K562 (cell line): ENCODE results near the gene CCDC97. TPM values are rescaled to one million over a fixed set of nuclear protein-coding genes. Genes with fewer than 3 reads are reported as not detected.

Experiments
- FIP1L1 ChIP-seq: fragments of 200-400 bp; formaldehyde crosslinking; IDR thresholded peaks from 2 replicates; pipeline ENCODE4 v1.6.1; 2018; ENCODE audit warnings: mild to moderate bottlenecking, low read depth, low read length; ENCODE audit not compliant: poor library complexity, severe bottlenecking
- HLTF ChIP-seq: fragments of 450-650 bp; IDR thresholded peaks from 2 replicates; pipeline ENCODE4 v1.6.1; 2016
- NR4A1 ChIP-seq, 2 experiments: fragments of 250-450 bp in 1 of 2; fragments of 450-650 bp in 1 of 2; sonication (Bioruptor Pico) in 1 of 2; IDR thresholded peaks; 2 replicates each; pipeline versions ENCODE4 v1.4.0 to v1.6.1; 2016 to 2020; ENCODE audit warnings: mild to moderate bottlenecking in 2 of 2, missing compliant biosample characterization in 1 of 2, missing genetic modification characterization in 1 of 2, moderate library complexity in 1 of 2
- RBFOX2 ChIP-seq: fragments of 200-400 bp; formaldehyde crosslinking; IDR thresholded peaks from 2 replicates; pipeline ENCODE4 v1.6.1; 2017; ENCODE audit warnings: low read depth, mild to moderate bottlenecking, low read length, moderate library complexity
- ZNF778 ChIP-seq: fragments of 450-650 bp; formaldehyde crosslinking; IDR thresholded peaks from 2 replicates; pipeline ENCODE4 v1.4.0; 2020; ENCODE audit warnings: mild to moderate bottlenecking, moderate library complexity
- polyA plus RNA-seq, 8 experiments: library from polyadenylated mRNA; depleted of rRNA in 4 of 8; stranded (reverse) in 5 of 8; unstranded in 3 of 8; fragments of >200 nt; fragmentation: Nextera tagmentation in 2 of 8; fragmentation: Illumina TruSeq in 1 of 8; extraction: Ambion mirVana in 2 of 8; extraction: Trizol in 1 of 8; gene quantifications; 2 replicates each; pipeline versions ENCODE4 v1.2.1 to v1.2.3, GENCODE V29; 2011 to 2014; ENCODE audit warnings: inconsistent platforms in 1 of 8, missing spikeins in 1 of 8
- total RNA-seq, 7 experiments: library from RNA; depleted of rRNA in 6 of 7; stranded (reverse); fragments of >200 nt in 6 of 7; fragmentation: Illumina TruSeq in 2 of 7; extraction: Trizol in 2 of 7; gene quantifications; 2 replicates each; pipeline versions ENCODE4 v1.2.1 to v1.2.3, GENCODE V29; 2011 to 2021; ENCODE audit warnings: low replicate concordance in 1 of 7
- TF ChIP-seq, protein P1 (sequence below): sonication (generic); formaldehyde crosslinking; IDR thresholded peaks from 2 replicates; pipeline ENCODE4 v1.8.0; 2022; ENCODE audit warnings: mild to moderate bottlenecking, missing genetic modification reagents
- TF ChIP-seq, protein P2 (sequence below): fragments of 450-650 bp; conservative IDR thresholded peaks from 2 replicates; pipeline ENCODE4 v1.6.1; 2016; ENCODE audit warnings: missing genetic modification characterization, low read depth, mild to moderate bottlenecking, missing compliant biosample characterization, moderate library complexity
- TF ChIP-seq, protein P3 (sequence below): fragments of 450-650 bp; IDR thresholded peaks from 2 replicates; pipeline ENCODE4 v1.6.1; 2017; ENCODE audit warnings: antibody characterized with exemption, mild to moderate bottlenecking
- TF ChIP-seq, protein P4 (sequence below): fragments of 250-450 bp; sonication (Bioruptor Pico); IDR thresholded peaks from 2 replicates; pipeline ENCODE4 v1.5.0; 2021; ENCODE audit warnings: mild to moderate bottlenecking, borderline replicate concordance
- TF ChIP-seq, protein P5 (sequence below): fragments of 450-650 bp; formaldehyde crosslinking; IDR thresholded peaks from 2 replicates; pipeline ENCODE4 v1.4.0; 2020; ENCODE audit warnings: mild to moderate bottlenecking, mixed read lengths
- TF ChIP-seq, protein P6 (sequence below), 2 experiments: fragments of 450-650 bp in 1 of 2; sonication (generic) in 1 of 2; formaldehyde crosslinking in 1 of 2; IDR thresholded peaks in 1 of 2; conservative IDR thresholded peaks in 1 of 2; 2 replicates each; pipeline versions ENCODE4 v1.6.1 to v1.8.1; 2016 to 2023; ENCODE audit warnings: mild to moderate bottlenecking in 2 of 2, moderate library complexity in 2 of 2, inconsistent platforms in 1 of 2, missing genetic modification reagents in 1 of 2
- TF ChIP-seq, protein P7 (sequence below): fragments of 250-450 bp; sonication (Bioruptor Pico); IDR thresholded peaks from 2 replicates; pipeline ENCODE4 v1.5.0; 2020; ENCODE audit warnings: mild to moderate bottlenecking

CCDC97 gene
- total and polyA plus RNA-seq, 9 of the 15 experiments (the other 6 are each of a cell fraction or from before 2014, with no cell fraction given), result 0.60 to 16.5 (median 7.0) TPM

DNA sequence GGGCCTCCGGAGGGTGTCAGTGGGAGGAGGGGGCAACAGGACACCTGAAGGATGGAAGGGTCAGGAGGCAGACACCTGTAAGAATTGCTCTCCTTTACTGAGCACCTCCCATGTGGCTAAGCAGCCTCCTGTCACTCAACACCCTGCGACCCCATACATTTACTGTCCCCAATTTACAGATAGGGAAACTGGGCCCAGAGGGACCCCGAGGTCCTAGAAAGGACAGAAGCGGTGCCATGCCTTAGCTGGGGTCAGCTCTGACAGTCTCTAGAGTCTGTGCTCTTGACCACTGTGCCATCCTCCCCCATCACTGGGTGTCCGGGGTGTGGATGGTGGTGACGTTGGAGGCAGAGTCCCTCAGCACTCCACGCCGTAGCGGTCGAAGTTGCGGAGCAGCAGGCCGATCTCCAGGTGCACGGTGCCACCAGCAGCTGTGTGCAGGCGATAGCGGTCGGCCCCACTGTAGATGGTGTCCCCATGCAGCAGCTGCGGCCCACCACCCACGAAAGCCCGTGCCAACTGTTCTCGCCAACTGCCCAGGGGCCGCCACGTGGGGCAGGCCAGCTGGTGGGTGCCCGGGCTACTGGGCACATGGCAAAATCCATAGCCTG lies 44.5 kb downstream of the CCDC97 start (continued):
- TF ChIP-seq, protein P1, sequence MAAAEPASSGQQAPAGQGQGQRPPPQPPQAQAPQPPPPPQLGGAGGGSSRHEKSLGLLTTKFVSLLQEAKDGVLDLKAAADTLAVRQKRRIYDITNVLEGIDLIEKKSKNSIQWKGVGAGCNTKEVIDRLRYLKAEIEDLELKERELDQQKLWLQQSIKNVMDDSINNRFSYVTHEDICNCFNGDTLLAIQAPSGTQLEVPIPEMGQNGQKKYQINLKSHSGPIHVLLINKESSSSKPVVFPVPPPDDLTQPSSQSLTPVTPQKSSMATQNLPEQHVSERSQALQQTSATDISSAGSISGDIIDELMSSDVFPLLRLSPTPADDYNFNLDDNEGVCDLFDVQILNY (CRISPR knock-in tag), result 0 out of 2 replicates have a peak, but pooled peaks have one; percentile 36
- TF ChIP-seq, protein P2, sequence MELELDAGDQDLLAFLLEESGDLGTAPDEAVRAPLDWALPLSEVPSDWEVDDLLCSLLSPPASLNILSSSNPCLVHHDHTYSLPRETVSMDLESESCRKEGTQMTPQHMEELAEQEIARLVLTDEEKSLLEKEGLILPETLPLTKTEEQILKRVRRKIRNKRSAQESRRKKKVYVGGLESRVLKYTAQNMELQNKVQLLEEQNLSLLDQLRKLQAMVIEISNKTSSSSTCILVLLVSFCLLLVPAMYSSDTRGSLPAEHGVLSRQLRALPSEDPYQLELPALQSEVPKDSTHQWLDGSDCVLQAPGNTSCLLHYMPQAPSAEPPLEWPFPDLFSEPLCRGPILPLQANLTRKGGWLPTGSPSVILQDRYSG (tag), result no peak
- TF ChIP-seq FIP1L1, result no peak
- TF ChIP-seq, protein P3, sequence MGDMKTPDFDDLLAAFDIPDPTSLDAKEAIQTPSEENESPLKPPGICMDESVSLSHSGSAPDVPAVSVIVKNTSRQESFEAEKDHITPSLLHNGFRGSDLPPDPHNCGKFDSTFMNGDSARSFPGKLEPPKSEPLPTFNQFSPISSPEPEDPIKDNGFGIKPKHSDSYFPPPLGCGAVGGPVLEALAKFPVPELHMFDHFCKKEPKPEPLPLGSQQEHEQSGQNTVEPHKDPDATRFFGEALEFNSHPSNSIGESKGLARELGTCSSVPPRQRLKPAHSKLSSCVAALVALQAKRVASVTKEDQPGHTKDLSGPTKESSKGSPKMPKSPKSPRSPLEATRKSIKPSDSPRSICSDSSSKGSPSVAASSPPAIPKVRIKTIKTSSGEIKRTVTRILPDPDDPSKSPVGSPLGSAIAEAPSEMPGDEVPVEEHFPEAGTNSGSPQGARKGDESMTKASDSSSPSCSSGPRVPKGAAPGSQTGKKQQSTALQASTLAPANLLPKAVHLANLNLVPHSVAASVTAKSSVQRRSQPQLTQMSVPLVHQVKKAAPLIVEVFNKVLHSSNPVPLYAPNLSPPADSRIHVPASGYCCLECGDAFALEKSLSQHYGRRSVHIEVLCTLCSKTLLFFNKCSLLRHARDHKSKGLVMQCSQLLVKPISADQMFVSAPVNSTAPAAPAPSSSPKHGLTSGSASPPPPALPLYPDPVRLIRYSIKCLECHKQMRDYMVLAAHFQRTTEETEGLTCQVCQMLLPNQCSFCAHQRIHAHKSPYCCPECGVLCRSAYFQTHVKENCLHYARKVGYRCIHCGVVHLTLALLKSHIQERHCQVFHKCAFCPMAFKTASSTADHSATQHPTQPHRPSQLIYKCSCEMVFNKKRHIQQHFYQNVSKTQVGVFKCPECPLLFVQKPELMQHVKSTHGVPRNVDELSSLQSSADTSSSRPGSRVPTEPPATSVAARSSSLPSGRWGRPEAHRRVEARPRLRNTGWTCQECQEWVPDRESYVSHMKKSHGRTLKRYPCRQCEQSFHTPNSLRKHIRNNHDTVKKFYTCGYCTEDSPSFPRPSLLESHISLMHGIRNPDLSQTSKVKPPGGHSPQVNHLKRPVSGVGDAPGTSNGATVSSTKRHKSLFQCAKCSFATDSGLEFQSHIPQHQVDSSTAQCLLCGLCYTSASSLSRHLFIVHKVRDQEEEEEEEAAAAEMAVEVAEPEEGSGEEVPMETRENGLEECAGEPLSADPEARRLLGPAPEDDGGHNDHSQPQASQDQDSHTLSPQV, result no peak
- TF ChIP-seq, protein P4, sequence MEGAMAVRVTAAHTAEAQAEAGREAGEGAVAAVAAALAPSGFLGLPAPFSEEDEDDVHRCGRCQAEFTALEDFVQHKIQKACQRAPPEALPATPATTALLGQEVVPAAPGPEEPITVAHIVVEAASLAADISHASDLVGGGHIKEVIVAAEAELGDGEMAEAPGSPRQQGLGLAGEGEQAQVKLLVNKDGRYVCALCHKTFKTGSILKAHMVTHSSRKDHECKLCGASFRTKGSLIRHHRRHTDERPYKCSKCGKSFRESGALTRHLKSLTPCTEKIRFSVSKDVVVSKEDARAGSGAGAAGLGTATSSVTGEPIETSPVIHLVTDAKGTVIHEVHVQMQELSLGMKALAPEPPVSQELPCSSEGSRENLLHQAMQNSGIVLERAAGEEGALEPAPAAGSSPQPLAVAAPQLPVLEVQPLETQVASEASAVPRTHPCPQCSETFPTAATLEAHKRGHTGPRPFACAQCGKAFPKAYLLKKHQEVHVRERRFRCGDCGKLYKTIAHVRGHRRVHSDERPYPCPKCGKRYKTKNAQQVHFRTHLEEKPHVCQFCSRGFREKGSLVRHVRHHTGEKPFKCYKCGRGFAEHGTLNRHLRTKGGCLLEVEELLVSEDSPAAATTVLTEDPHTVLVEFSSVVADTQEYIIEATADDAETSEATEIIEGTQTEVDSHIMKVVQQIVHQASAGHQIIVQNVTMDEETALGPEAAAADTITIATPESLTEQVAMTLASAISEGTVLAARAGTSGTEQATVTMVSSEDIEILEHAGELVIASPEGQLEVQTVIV (CRISPR knock-in tag), result no peak
- TF ChIP-seq ZNF778 (CRISPR knock-in tag), result no peak
- TF ChIP-seq, protein P5, sequence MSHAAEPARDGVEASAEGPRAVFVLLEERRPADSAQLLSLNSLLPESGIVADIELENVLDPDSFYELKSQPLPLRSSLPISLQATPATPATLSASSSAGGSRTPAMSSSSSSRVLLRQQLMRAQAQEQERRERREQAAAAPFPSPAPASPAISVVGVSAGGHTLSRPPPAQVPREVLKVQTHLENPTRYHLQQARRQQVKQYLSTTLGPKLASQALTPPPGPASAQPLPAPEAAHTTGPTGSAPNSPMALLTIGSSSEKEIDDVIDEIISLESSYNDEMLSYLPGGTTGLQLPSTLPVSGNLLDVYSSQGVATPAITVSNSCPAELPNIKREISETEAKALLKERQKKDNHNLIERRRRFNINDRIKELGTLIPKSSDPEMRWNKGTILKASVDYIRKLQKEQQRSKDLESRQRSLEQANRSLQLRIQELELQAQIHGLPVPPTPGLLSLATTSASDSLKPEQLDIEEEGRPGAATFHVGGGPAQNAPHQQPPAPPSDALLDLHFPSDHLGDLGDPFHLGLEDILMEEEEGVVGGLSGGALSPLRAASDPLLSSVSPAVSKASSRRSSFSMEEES (CRISPR knock-in tag), result no peak
- TF ChIP-seq NR4A1 (CRISPR knock-in tag; IDR thresholded peaks at IDR 0.05), result no peak
- no peak for TF ChIP-seq NR4A1 (tag; IDR thresholded peaks at IDR 0.05)
- TF ChIP-seq, protein P6, sequence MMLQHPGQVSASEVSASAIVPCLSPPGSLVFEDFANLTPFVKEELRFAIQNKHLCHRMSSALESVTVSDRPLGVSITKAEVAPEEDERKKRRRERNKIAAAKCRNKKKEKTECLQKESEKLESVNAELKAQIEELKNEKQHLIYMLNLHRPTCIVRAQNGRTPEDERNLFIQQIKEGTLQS (IDR thresholded peaks at IDR 0.05), result no peak
- TF ChIP-seq, protein P6 (CRISPR knock-in tag; conservative IDR thresholded peaks at IDR 0.05), result no peak
- TF ChIP-seq HLTF, result no peak
- TF ChIP-seq RBFOX2, result peak; percentile 43; the same call in 1 of the 2 replicates
- TF ChIP-seq, protein P7, sequence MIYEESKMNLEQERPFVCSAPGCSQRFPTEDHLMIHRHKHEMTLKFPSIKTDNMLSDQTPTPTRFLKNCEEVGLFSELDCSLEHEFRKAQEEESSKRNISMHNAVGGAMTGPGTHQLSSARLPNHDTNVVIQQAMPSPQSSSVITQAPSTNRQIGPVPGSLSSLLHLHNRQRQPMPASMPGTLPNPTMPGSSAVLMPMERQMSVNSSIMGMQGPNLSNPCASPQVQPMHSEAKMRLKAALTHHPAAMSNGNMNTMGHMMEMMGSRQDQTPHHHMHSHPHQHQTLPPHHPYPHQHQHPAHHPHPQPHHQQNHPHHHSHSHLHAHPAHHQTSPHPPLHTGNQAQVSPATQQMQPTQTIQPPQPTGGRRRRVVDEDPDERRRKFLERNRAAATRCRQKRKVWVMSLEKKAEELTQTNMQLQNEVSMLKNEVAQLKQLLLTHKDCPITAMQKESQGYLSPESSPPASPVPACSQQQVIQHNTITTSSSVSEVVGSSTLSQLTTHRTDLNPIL, result no peak
